Endothelial cell (in vitro differentiated cells): ENCODE data around the gene EVI2B. TPM values are rescaled to one million over a fixed set of nuclear protein-coding genes. Genes with fewer than 3 reads are reported as not detected.
"Not testable (repeated sequence)": the region's sequence is repeated elsewhere in the genome, so short reads cannot be mapped to it uniquely, and the experiment has no call there.

ENCODE experiments used
- DNase-seq: peaks from one replicate; pipeline ENCODE4 v3.0.0; 2021; ENCODE audit warnings: low spot score
- H3K27ac Mint-ChIP-seq: one replicate; pipeline ENCODE4 v1.8.0; 2021; ENCODE audit warnings: mixed read lengths, inconsistent platforms; ENCODE audit not compliant: unreplicated experiment
- H3K27me3 Mint-ChIP-seq: one replicate; pipeline ENCODE4 v1.8.0; 2021; ENCODE audit warnings: mild to moderate bottlenecking, moderate library complexity, mixed read lengths, inconsistent platforms; ENCODE audit not compliant: unreplicated experiment
- H3K36me3 Mint-ChIP-seq: one replicate; pipeline ENCODE4 v1.8.0; 2021; ENCODE audit warnings: mild to moderate bottlenecking, low read depth, mixed read lengths, inconsistent platforms; ENCODE audit not compliant: unreplicated experiment
- H3K4me1 Mint-ChIP-seq: one replicate; pipeline ENCODE4 v1.8.0; 2021; ENCODE audit warnings: mild to moderate bottlenecking, mixed read lengths, inconsistent platforms; ENCODE audit not compliant: unreplicated experiment
- H3K4me3 Mint-ChIP-seq: one replicate; pipeline ENCODE4 v1.8.0; 2021; ENCODE audit warnings: mild to moderate bottlenecking, mixed read lengths, inconsistent platforms; ENCODE audit not compliant: unreplicated experiment
- H3K9me3 Mint-ChIP-seq: one replicate; pipeline ENCODE4 v1.8.0; 2021; ENCODE audit warnings: mixed read lengths, inconsistent platforms; ENCODE audit not compliant: unreplicated experiment
- total RNA-seq: library from RNA; stranded (reverse); fragmentation: NEBNext Ultra II Directional; extraction: Animal tissue kit (Norgen Biotek cat#: 25700); gene quantifications from one replicate; pipeline ENCODE4 v1.2.1, GENCODE V29; 2021; ENCODE audit not compliant: unreplicated experiment
- TF ChIP-seq, protein P1 (sequence below): fragments of 200-600 bp; sonication (generic); IDR thresholded peaks from one replicate; pipeline ENCODE4 v1.5.0; 2021; ENCODE audit warnings: antibody characterized with exemption; ENCODE audit not compliant: unreplicated experiment

Gene EVI2B
- total RNA-seq, 1 donor from 2014 or later = not detected

DNA sequence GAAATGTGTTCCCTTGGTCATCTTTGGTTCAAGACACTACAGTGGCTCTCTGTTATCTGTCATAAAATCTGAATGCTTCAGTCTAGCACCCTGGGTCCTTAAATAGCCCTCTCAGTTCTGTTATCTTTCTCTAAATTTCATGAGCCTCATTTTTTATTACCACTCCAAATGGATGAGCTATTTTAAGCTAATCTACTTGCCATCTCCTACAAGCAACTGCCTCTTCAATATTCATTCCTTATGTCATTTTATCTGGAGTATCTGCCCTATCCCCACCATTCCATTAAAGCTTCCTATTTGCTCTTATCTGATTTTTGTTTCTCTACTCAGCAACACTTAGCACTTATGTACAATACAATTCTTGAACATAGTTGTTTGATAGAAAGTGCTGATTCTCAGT, 35.6 kb upstream of the EVI2B start:
- H3K27ac Mint-ChIP-seq = no peak overlapping the region
- H3K4me1 Mint-ChIP-seq = no peaks in the 10 kb centered on the region
- no peaks in the 10 kb centered on the region for H3K9me3 Mint-ChIP-seq
- peaks cover 14% of the 10 kb centered on the region for H3K36me3 Mint-ChIP-seq
- H3K27me3 Mint-ChIP-seq = no peaks in the 10 kb centered on the region
- TF ChIP-seq, protein P1, sequence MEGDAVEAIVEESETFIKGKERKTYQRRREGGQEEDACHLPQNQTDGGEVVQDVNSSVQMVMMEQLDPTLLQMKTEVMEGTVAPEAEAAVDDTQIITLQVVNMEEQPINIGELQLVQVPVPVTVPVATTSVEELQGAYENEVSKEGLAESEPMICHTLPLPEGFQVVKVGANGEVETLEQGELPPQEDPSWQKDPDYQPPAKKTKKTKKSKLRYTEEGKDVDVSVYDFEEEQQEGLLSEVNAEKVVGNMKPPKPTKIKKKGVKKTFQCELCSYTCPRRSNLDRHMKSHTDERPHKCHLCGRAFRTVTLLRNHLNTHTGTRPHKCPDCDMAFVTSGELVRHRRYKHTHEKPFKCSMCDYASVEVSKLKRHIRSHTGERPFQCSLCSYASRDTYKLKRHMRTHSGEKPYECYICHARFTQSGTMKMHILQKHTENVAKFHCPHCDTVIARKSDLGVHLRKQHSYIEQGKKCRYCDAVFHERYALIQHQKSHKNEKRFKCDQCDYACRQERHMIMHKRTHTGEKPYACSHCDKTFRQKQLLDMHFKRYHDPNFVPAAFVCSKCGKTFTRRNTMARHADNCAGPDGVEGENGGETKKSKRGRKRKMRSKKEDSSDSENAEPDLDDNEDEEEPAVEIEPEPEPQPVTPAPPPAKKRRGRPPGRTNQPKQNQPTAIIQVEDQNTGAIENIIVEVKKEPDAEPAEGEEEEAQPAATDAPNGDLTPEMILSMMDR = no peak
- DNase-seq = no peak
- H3K4me3 Mint-ChIP-seq = no peak overlapping the region

DNA sequence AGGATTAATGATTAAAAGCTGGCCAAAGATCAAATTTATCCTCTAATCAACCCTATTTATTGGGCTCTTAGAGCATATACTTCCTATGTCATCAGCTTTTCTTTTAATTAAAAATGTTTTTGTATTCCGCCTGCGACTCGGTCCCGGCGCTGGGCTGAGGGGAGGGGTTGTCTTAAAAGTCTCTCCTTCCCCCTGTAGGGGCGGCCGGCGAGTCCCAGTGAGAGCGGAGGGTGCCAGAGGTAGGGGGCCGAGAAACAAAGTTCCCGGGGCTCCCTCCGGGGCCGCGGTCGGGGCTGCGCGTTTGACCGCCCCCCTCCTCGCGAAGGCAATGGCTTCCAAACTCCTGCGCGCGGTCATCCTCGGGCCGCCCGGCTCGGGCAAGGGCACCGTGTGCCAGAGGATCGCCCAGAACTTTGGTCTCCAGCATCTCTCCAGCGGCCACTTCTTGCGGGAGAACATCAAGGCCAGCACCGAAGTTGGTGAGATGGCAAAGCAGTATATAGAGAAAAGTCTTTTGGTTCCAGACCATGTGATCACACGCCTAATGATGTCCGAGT, 31.4 kb upstream of the EVI2B start:
- H3K4me3 Mint-ChIP-seq, DNase-seq, H3K27ac Mint-ChIP-seq, H3K9me3 Mint-ChIP-seq, H3K4me1 Mint-ChIP-seq, H3K27me3 Mint-ChIP-seq: not testable (repeated sequence)
- H3K36me3 Mint-ChIP-seq = peaks cover 11% of the 10 kb centered on the region

DNA sequence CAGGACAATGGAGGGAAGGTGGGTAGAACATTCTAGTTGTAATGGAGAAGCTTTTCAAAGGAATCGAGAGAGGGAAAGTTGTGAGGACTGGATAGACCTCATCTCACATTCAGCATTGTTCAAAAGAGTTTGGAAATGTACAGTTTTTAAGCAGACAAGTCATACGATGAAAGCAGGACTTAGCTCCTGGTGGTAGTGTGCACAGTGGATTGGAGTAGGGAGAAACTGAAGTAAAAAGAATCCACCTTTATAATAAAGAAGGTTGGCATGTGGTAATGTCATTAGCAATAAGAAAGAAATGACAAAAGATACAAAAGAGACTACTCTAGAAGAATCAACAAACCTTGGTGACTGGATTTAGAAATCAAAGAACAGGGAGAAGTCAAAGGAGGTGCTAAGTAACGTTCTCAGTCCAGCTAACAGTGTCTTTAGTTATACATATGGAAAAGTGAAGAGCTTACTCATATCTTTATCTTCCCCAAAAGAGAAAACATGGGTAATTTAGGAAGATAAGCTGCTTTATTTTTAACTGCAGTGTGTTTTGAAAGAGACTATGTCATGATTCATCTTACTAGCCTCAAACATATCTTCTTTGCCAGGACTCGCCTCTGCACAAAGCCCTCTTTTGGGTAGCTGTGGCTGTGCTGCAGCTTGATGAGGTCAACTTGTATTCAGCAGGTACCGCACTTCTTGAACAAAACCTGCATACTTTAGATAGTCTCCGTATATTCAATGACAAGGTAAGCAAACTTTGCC, 26.2 kb upstream of the EVI2B start:
- Mint-ChIP-seq H3K4me3 (no peak overlapping the region), H3K27me3 (no peaks in the 10 kb centered on the region), H3K36me3 (peaks cover 18% of the 10 kb centered on the region), H3K27ac (no peak overlapping the region), H3K4me1 (no peaks in the 10 kb centered on the region), H3K9me3 (no peaks in the 10 kb centered on the region)
- no peak for DNase-seq
- TF ChIP-seq, protein P1 = no peak

DNA sequence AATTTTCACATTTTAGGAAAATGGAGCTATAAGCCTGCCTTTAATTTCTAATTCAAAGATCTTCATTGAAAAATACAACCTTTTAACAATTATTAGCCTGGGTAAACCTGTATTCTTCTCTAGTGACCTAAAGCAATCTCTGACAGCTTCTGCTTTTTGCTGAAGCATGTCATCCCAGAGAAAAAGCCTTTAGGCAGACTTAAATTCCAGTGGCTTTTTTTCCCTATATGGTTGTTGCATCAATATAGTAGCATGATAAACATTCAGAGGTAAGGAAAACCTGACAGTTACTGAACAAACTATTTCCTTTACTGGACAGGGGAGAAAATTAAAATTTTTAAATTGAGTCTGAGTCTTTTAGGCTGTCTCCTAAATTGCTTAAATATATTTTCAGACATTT, 15.4 kb upstream of the EVI2B start:
- H3K4me1 Mint-ChIP-seq = no peaks in the 10 kb centered on the region
- H3K27me3 Mint-ChIP-seq = peaks cover 2% of the 10 kb centered on the region
- H3K27ac Mint-ChIP-seq = no peak overlapping the region
- TF ChIP-seq, protein P1 = no peak
- H3K36me3 Mint-ChIP-seq = no peaks in the 10 kb centered on the region
- no peak for DNase-seq
- H3K9me3 Mint-ChIP-seq = no peaks in the 10 kb centered on the region
- H3K4me3 Mint-ChIP-seq = no peak overlapping the region

DNA sequence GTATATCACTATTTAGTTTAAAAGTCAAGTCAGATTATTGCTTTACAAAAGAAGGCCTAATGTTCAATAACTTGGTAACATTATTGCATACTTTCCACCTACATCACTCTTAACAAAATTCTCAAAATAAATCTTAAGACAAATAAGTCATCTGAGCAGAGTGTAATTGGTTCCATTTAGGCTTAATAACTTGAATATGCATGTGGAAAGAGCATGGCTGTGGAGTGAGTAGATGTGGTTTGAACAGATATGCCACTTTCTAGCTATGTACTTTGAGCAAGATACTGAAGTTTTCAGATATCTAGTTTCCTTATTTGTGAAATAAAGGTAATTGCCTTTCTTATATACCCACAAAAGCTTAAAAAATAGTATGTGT, 14.3 kb upstream of the EVI2B start:
- Mint-ChIP-seq H3K9me3 (no peaks in the 10 kb centered on the region), H3K4me1 (no peaks in the 10 kb centered on the region), H3K27me3 (peaks cover 2% of the 10 kb centered on the region), H3K36me3 (no peaks in the 10 kb centered on the region), H3K27ac (no peak overlapping the region), H3K4me3 (no peak overlapping the region)
- TF ChIP-seq, protein P1 = no peak
- no peak for DNase-seq
